H1 (cell line): Measurements from ENCODE around the gene CAV1. TPM values are rescaled to one million over a fixed set of nuclear protein-coding genes. Genes with fewer than 3 reads are reported as not detected.

Experiments
- CTCF ChIA-PET: fragments of 300-600 bp; sonication (Branson Sonifier 250); formaldehyde crosslinking; loops from one replicate; lab custom pipeline; 2021; ENCODE audit not compliant: partially characterized antibody; lab: Charles Lee
- POLR2A ChIA-PET: fragments of 300-600 bp; sonication (Branson Sonifier 250); formaldehyde crosslinking; loops from one replicate; lab custom pipeline; 2021; ENCODE audit warnings: inconsistent platforms; ENCODE audit not compliant: partially characterized antibody; lab: Charles Lee
- DNase-seq, 2 experiments: peaks; one replicate each; pipeline versions ENCODE4 v3.0.0 to v3.0.0-alpha.2; 2010 to 2022; ENCODE audit warnings: low spot score in 2 of 2, low read depth in 1 of 2, mixed read lengths in 1 of 2
- FAIRE-seq: peaks from 2 replicates; lab custom pipeline; 2011; peaks lifted over from hg19 to GRCh38; lab: Jason Lieb, UNC
- H2AFZ ChIP-seq: 2 replicates; pipeline ENCODE4 v1.8.1; 2012; ENCODE audit warnings: low read length, inconsistent platforms
- H2AK5ac ChIP-seq: 2 replicates; pipeline ENCODE4 v1.6.1; 2013; ENCODE audit warnings: low read depth, low read length
- H2BK120ac ChIP-seq: replicated peaks from 2 replicates; pipeline ENCODE3; 2013; ENCODE audit warnings: low read depth, low read length, inconsistent platforms
- H2BK12ac ChIP-seq: 2 replicates; pipeline ENCODE4 v1.6.1; 2013; ENCODE audit warnings: low read depth, low read length
- H2BK15ac ChIP-seq: 2 replicates; pipeline ENCODE4 v1.6.1; 2013; ENCODE audit warnings: low read length
- H2BK20ac ChIP-seq: 2 replicates; pipeline ENCODE4 v1.6.1; 2013; ENCODE audit warnings: low read length
- H2BK5ac ChIP-seq: 2 replicates; pipeline ENCODE4 v1.6.1; 2013; ENCODE audit warnings: low read depth, low read length
- H3K14ac ChIP-seq: 2 replicates; pipeline ENCODE4 v1.6.1; 2013; ENCODE audit warnings: inconsistent platforms; ENCODE audit not compliant: insufficient read length
- H3K18ac ChIP-seq: 2 replicates; pipeline ENCODE4 v1.6.1; 2013; ENCODE audit warnings: low read length; ENCODE audit errors: extremely low read depth
- H3K23ac ChIP-seq: 2 replicates; pipeline ENCODE4 v1.6.1; 2013; ENCODE audit warnings: inconsistent platforms; ENCODE audit not compliant: insufficient read length
- H3K23me2 ChIP-seq: 2 replicates; pipeline ENCODE4 v1.6.1; 2013; ENCODE audit warnings: low read depth, low read length
- H3K27ac ChIP-seq: 2 replicates; pipeline ENCODE4 v1.6.1; 2011; ENCODE audit warnings: low read depth, low read length, inconsistent platforms
- H3K27me3 ChIP-seq, 4 experiments: replicated peaks in 1 of 4; 1 replicate in 1 of 4; 2 replicates in 3 of 4; pipeline versions ENCODE4 v1.6.1 to v1.8.1; 2011 to 2013; ENCODE audit warnings: low read length in 3 of 4, mild to moderate bottlenecking in 3 of 4, inconsistent platforms in 2 of 4, mixed read lengths in 2 of 4, moderate library complexity in 1 of 4; ENCODE audit not compliant: control insufficient read depth in 3 of 4, insufficient read depth in 3 of 4; ENCODE audit errors: extremely low read depth in 1 of 4
- H3K36me3 ChIP-seq, 4 experiments: 2 replicates each; pipeline versions ENCODE4 v1.6.1 to v1.8.1; 2011 to 2013; ENCODE audit warnings: mild to moderate bottlenecking in 4 of 4, low read length in 3 of 4, moderate library complexity in 2 of 4, control low read depth in 1 of 4, inconsistent platforms in 1 of 4; ENCODE audit not compliant: insufficient read depth in 4 of 4, control insufficient read depth in 2 of 4
- H3K4ac ChIP-seq: replicated peaks from 2 replicates; pipeline ENCODE3; 2013; ENCODE audit warnings: low read length, low read depth, mixed read lengths, inconsistent platforms; ENCODE audit not compliant: insufficient read length
- H3K4me1 ChIP-seq, 4 experiments: replicated peaks in 1 of 4; 1 replicate in 1 of 4; 2 replicates in 3 of 4; pipeline versions ENCODE4 v1.6.1 to v1.8.1; 2011 to 2013; ENCODE audit warnings: low read length in 3 of 4, inconsistent platforms in 2 of 4, mixed read lengths in 1 of 4; ENCODE audit not compliant: insufficient read depth in 4 of 4, control insufficient read depth in 3 of 4
- H3K4me2 ChIP-seq, 2 experiments: 2 replicates each; pipeline versions ENCODE4 v1.6.1 to v1.8.1; 2011 to 2013; ENCODE audit warnings: low read depth in 2 of 2, low read length in 2 of 2, control low read depth in 1 of 2, inconsistent platforms in 1 of 2, mild to moderate bottlenecking in 1 of 2; ENCODE audit not compliant: insufficient read depth in 1 of 2
- H3K4me3 ChIP-seq, 4 experiments: fragments of 200-600, 300-600 bp in 1 of 4; sonication (generic), shearing (Covaris generic), sonication (Bioruptor Twin) in 1 of 4; 2 replicates each; pipeline versions ENCODE4 v1.5.1 to v1.8.1; 2011 to 2016; ENCODE audit warnings: low read length in 4 of 4, low read depth in 3 of 4, control low read depth in 2 of 4, inconsistent platforms in 2 of 4, mild to moderate bottlenecking in 2 of 4, mixed read lengths in 1 of 4, moderate library complexity in 1 of 4; ENCODE audit not compliant: insufficient read depth in 2 of 4; ENCODE audit errors: extremely low read depth in 1 of 4
- H3K56ac ChIP-seq: replicated peaks from 2 replicates; pipeline ENCODE3; 2013; ENCODE audit warnings: low read depth, mild to moderate bottlenecking, mixed read lengths, low read length, inconsistent platforms; ENCODE audit not compliant: insufficient read length
- H3K79me1 ChIP-seq: 2 replicates; pipeline ENCODE4 v1.6.1; 2013; ENCODE audit warnings: low read depth, low read length, control low read depth
- H3K79me2 ChIP-seq, 2 experiments: 2 replicates each; pipeline versions ENCODE4 v1.6.1 to v1.8.1; 2012 to 2013; ENCODE audit warnings: low read length in 2 of 2, mild to moderate bottlenecking in 2 of 2, inconsistent platforms in 1 of 2; ENCODE audit not compliant: insufficient read depth in 2 of 2, control insufficient read depth in 1 of 2
- H3K9ac ChIP-seq, 4 experiments: replicated peaks in 1 of 4; 1 replicate in 1 of 4; 2 replicates in 3 of 4; pipeline versions ENCODE4 v1.6.1 to v1.8.1; 2011 to 2013; ENCODE audit warnings: low read depth in 3 of 4, low read length in 3 of 4, control low read depth in 2 of 4, mild to moderate bottlenecking in 2 of 4, moderate library complexity in 2 of 4, inconsistent platforms in 1 of 4; ENCODE audit errors: extremely low read depth in 1 of 4
- H3K9me3 ChIP-seq, 2 experiments: 2 replicates each; pipeline versions ENCODE4 v1.6.1 to v1.8.1; 2012 to 2013; ENCODE audit warnings: mild to moderate bottlenecking in 2 of 2, moderate library complexity in 2 of 2, control low read depth in 1 of 2, inconsistent platforms in 1 of 2, low read depth in 1 of 2, low read length in 1 of 2, mixed read lengths in 1 of 2; ENCODE audit not compliant: insufficient read depth in 2 of 2
- H4K20me1 ChIP-seq, 2 experiments: replicated peaks in 1 of 2; 2 replicates each; pipeline versions ENCODE3 to v1.8.1; 2011 to 2013; ENCODE audit warnings: inconsistent platforms in 2 of 2, low read length in 2 of 2, mild to moderate bottlenecking in 1 of 2; ENCODE audit not compliant: insufficient read depth in 2 of 2, control insufficient read depth in 1 of 2
- H4K5ac ChIP-seq: 2 replicates; pipeline ENCODE4 v1.6.1; 2013; ENCODE audit warnings: low read length, low read depth, mixed read lengths, inconsistent platforms; ENCODE audit not compliant: insufficient read length
- H4K8ac ChIP-seq: 2 replicates; pipeline ENCODE4 v1.8.0; 2013; ENCODE audit warnings: mild to moderate bottlenecking, moderate library complexity, low read length, inconsistent platforms; ENCODE audit not compliant: insufficient read depth; ENCODE audit errors: extremely low read depth
- H4K91ac ChIP-seq: replicated peaks from 2 replicates; pipeline ENCODE3; 2013; ENCODE audit warnings: low read length, mixed read lengths, inconsistent platforms; ENCODE audit not compliant: insufficient read length
- BRCA1 ChIP-seq: IDR thresholded peaks from 2 replicates; pipeline ENCODE4 v1.6.1; 2012; ENCODE audit warnings: low read depth, low read length, improper control_type of control experiment
- CREB1 ChIP-seq: IDR thresholded peaks from 2 replicates; pipeline ENCODE4 v1.6.1; 2012; ENCODE audit warnings: inconsistent platforms
- CTBP2 ChIP-seq: IDR thresholded peaks from 2 replicates; pipeline ENCODE4 v1.7.0; 2011; ENCODE audit warnings: borderline replicate concordance, mild to moderate bottlenecking, moderate library complexity, mixed read lengths, low read length; ENCODE audit not compliant: insufficient read depth, insufficient read length
- EGR1 ChIP-seq: IDR thresholded peaks from 2 replicates; pipeline ENCODE4 v1.6.1; 2011; ENCODE audit warnings: low read depth, low read length, borderline replicate concordance
- EZH2 ChIP-seq: fragments of 200-600 bp; sonication (generic); IDR thresholded peaks from 2 replicates; pipeline ENCODE4 v1.7.1; 2012; ENCODE audit warnings: low read depth, mild to moderate bottlenecking, moderate library complexity, low read length, inconsistent platforms; ENCODE audit not compliant: severe bottlenecking
- JUN ChIP-seq: IDR thresholded peaks from 2 replicates; pipeline ENCODE4 v1.6.1; 2011; ENCODE audit warnings: low read depth, mild to moderate bottlenecking, improper control_type of control experiment, low read length
- PHF8 ChIP-seq: fragments of 200-600 bp; sonication (generic); conservative IDR thresholded peaks from 2 replicates; pipeline ENCODE4 v1.7.1; 2012; ENCODE audit warnings: low read depth, mild to moderate bottlenecking, inconsistent platforms, low read length, moderate library complexity
- POLR2A ChIP-seq, 2 experiments: IDR thresholded peaks; 1 replicate in 1 of 2; 2 replicates in 1 of 2; pipeline ENCODE4 v1.6.1; 2011; ENCODE audit warnings: low read depth in 2 of 2, low read length in 2 of 2, mild to moderate bottlenecking in 2 of 2; ENCODE audit errors: control extremely low read depth in 1 of 2
- RAD21 ChIP-seq, 2 experiments: IDR thresholded peaks in 1 of 2; conservative IDR thresholded peaks in 1 of 2; 2 replicates each; pipeline ENCODE4 v1.6.1; 2011; ENCODE audit warnings: low read depth in 2 of 2, low read length in 2 of 2, improper control_type of control experiment in 1 of 2, inconsistent platforms in 1 of 2, mild to moderate bottlenecking in 1 of 2, moderate library complexity in 1 of 2
- SIN3A ChIP-seq, 2 experiments: IDR thresholded peaks in 1 of 2; conservative IDR thresholded peaks in 1 of 2; 2 replicates each; pipeline ENCODE4 v1.6.1; 2011 to 2012; ENCODE audit warnings: low read length in 2 of 2, improper control_type of control experiment in 1 of 2, low read depth in 1 of 2, mild to moderate bottlenecking in 1 of 2
- WGBS, 2 experiments: shearing (Covaris generic) in 1 of 2; methylation state at CpG; one replicate each; pipeline versions ENCODE4 v1.1.6 to v1.1.7; 2013 to 2015; ENCODE audit warnings: low lambda C conversion rate in 2 of 2, mixed read lengths in 2 of 2, inconsistent platforms in 1 of 2, low coverage in 1 of 2, missing lambda C conversion rate in 1 of 2; ENCODE audit not compliant: insufficient replicate concordance in 2 of 2, insufficient coverage in 1 of 2, insufficient read length in 1 of 2; ENCODE audit errors: extremely low coverage in 1 of 2, missing lambda C conversion rate in 1 of 2; 5-methylcytosine and 5-hydroxymethylcytosine counted together
- polyA plus RNA-seq, 7 experiments: library from polyadenylated mRNA; depleted of rRNA in 3 of 7; stranded (reverse) in 5 of 7; unstranded in 2 of 7; fragments of >200 nt in 5 of 7; fragments of 200-250 nt in 2 of 7; gene quantifications; 1 replicate in 5 of 7; 2 replicates in 1 of 7; 4 replicates in 1 of 7; pipeline versions ENCODE4 v1.2.1 to v1.2.3, GENCODE V29; 2011 to 2013; ENCODE audit warnings: missing spikeins in 2 of 7, mixed read lengths in 2 of 7
- total RNA-seq: library from RNA; stranded (reverse); fragmentation: NEBNext Ultra II Directional; extraction: Animal tissue kit (Norgen Biotek cat#: 25700); gene quantifications from 2 replicates; pipeline ENCODE4 v1.2.1, GENCODE V29; 2021
- TF ChIP-seq, protein P1 (sequence below), 3 experiments: IDR thresholded peaks; 1 replicate in 2 of 3; 2 replicates in 1 of 3; pipeline versions ENCODE4 v1.5.1 to v1.6.1; 2011; ENCODE audit warnings: low read length in 3 of 3, mild to moderate bottlenecking in 3 of 3, inconsistent platforms in 2 of 3, low read depth in 1 of 3, moderate library complexity in 1 of 3; ENCODE audit not compliant: insufficient read depth in 1 of 3; ENCODE audit errors: control extremely low read depth in 1 of 3

Gene CAV1
- total and polyA plus RNA-seq, 2 of the 8 experiments (the other 6 are each of a cell fraction or from before 2014, with no cell fraction given): 16.3 to 21.8 TPM

DNA sequence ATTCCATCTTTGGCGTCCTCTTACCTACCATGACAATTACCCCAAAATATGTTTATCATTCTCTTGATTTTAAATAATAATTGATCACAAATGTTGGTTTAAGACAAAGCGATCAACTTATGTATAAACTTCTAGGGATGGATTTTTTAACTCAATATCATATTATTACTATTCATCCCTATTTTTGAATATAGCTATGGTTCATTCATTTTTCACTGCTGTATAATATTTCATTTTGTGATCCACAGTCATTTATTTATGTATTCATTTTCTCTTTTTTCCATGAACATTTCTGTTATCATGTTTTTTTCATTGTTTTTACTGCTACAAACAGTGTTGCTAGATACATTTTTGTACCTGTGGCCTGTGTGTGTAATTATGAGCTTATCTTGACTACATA is 85.9 kb downstream of the CAV1 start:
- H3K27ac ChIP-seq: no peak overlapping the region
- no peak overlapping the region for H2AFZ ChIP-seq
- no peaks in the 10 kb centered on the region for H4K20me1 ChIP-seq
- no peak overlapping the region for H2BK120ac ChIP-seq
- no peak overlapping the region for H3K4ac ChIP-seq
- no peak overlapping the region for H4K91ac ChIP-seq
- H3K79me2 ChIP-seq: no peaks in the 10 kb centered on the region
- H3K18ac ChIP-seq: no peak overlapping the region
- peaks cover 0 to 4% (median 1%) of the 10 kb centered on the region in 4 experiments; a peak in 2 of 7 replicates for H3K4me1 ChIP-seq
- no peak overlapping the region for H3K4me3 ChIP-seq
- WGBS, 2 experiments: 97% methylated on average over 2 of the region's 2 CpGs; no CpG with 5 or more reads in 1 of the 2 experiments
- no peaks in the 10 kb centered on the region for H3K9me3 ChIP-seq
- DNase-seq (no peak), FAIRE-seq (no peak)
- no peaks in the 10 kb centered on the region for H3K27me3 ChIP-seq
- H4K5ac ChIP-seq: no peak overlapping the region
- H3K9ac ChIP-seq: no peak overlapping the region
- H3K79me1 ChIP-seq: no peaks in the 10 kb centered on the region
- no peak overlapping the region for H2BK5ac ChIP-seq
- H2BK20ac ChIP-seq: no peak overlapping the region
- no peaks in the 10 kb centered on the region for H3K36me3 ChIP-seq
- no peak overlapping the region for H4K8ac ChIP-seq
- no peak overlapping the region for H2AK5ac ChIP-seq
- no peaks in the 10 kb centered on the region for H3K23me2 ChIP-seq
- ChIA-PET POLR2A (interaction anchor here (0.6 kb wide), 1 partner anchor 248 kb away, joined by 3 read pairs; no protein-coding TSS in a partner anchor), CTCF (interaction anchor here (1.2 to 1.6 kb wide), 4 partner anchors 9 to 63 kb away, joined by 3 to 7 read pairs (median 4); no protein-coding TSS in a partner anchor)
- no peak overlapping the region for H2BK12ac ChIP-seq
- H3K4me2 ChIP-seq: no peak overlapping the region
- no peak overlapping the region for H3K14ac ChIP-seq
- no peak overlapping the region for H3K23ac ChIP-seq
- H2BK15ac ChIP-seq: no peak overlapping the region
- H3K56ac ChIP-seq: no peak overlapping the region
- no peak for TF ChIP-seq CREB1
- TF ChIP-seq CTBP2: no peak
- no peak for TF ChIP-seq JUN
- no peak for TF ChIP-seq POLR2A (IDR thresholded peaks at IDR 0.05; ENCODE audit: control extremely low read depth in 1 of 2, low read depth in 2 of 2, low read length in 2 of 2)
- TF ChIP-seq, protein P1, sequence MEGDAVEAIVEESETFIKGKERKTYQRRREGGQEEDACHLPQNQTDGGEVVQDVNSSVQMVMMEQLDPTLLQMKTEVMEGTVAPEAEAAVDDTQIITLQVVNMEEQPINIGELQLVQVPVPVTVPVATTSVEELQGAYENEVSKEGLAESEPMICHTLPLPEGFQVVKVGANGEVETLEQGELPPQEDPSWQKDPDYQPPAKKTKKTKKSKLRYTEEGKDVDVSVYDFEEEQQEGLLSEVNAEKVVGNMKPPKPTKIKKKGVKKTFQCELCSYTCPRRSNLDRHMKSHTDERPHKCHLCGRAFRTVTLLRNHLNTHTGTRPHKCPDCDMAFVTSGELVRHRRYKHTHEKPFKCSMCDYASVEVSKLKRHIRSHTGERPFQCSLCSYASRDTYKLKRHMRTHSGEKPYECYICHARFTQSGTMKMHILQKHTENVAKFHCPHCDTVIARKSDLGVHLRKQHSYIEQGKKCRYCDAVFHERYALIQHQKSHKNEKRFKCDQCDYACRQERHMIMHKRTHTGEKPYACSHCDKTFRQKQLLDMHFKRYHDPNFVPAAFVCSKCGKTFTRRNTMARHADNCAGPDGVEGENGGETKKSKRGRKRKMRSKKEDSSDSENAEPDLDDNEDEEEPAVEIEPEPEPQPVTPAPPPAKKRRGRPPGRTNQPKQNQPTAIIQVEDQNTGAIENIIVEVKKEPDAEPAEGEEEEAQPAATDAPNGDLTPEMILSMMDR (IDR thresholded peaks at IDR 0.05; ENCODE audit: control extremely low read depth in 1 of 3, insufficient read depth in 1 of 3, low read depth in 1 of 3, low read length in 3 of 3): no peak
- no peak for TF ChIP-seq EGR1
- no peak for TF ChIP-seq EZH2
- TF ChIP-seq SIN3A (conservative IDR thresholded peaks at IDR 0.05 in 1 of 2, IDR thresholded peaks at IDR 0.05 in 1 of 2; ENCODE audit: low read depth in 1 of 2, low read length in 2 of 2): no peak
- no peak for TF ChIP-seq RAD21 (IDR thresholded peaks at IDR 0.05 in 1 of 2, conservative IDR thresholded peaks at IDR 0.05 in 1 of 2; ENCODE audit: low read depth in 2 of 2, low read length in 2 of 2)
- TF ChIP-seq BRCA1: no peak
- no peak for TF ChIP-seq PHF8
